GM11168 (cell line): ENCODE results near the gene TAS2R8.

Experiments used
- in situ Hi-C: fragments of 300-500 bp; cut with MboI; formaldehyde crosslinking; loops from one replicate; pipeline ENCODE4 v1.12.0; 2022; ENCODE audit warnings: low sequenced_read_pairs; ENCODE audit not compliant: unreplicated experiment

The TAS2R8 gene

DNA sequence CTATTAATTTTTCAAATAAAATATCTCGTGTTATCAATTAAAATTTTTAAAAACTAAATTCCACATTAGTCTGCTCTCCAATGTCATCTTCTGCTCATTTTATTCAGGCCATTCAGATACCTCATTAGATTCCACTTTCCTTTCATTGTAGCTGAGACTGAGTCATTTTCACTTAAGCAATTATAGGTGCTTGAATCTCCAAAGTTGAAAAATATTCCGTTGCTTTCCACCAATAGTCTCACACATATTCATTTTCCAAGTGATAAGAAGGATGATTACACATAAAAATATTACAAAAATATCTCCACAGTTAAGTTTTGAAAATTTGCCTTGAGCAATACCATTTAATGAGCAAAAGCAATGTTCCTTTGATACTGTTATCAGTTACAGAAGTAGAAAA lies 47.4 kb downstream of the TAS2R8 start:
- in situ Hi-C loops: loop anchor here (25.0 kb wide), 1 partner anchor 428 kb away; the partner anchor contains the start of gene TAS2R42

DNA sequence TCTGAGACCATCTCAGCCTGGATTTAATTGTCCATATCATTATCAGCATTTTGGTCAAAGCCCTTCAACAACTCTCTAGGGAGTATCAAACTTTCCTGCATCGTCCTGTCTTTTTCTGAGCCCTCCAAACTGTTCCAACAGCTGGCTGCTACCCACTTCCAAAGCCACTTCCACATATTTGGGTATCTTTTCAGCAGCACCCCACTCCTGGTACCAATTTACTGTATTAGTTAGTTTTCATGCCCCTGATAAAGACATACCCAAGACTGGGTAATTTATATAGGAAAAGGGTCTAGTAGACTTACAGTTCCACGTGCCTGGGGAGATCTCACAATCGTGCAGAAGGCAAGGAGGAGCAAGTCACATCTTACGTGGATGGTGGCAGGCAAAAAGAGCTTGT lies 50.9 kb downstream of the TAS2R8 start:
- in situ Hi-C loops: loop anchor here (25.0 kb wide), 1 partner anchor 431 kb away; the partner anchor contains the start of gene TAS2R42
